ENCODE measurements around the gene SLFN12L.
A peak's percentile ranks its signal among the peaks of the same experiment; 100 is the strongest.
"Not testable (repeated sequence)": the region's sequence is repeated elsewhere in the genome, so short reads cannot be mapped to it uniquely, and the experiment has no call there.

Gene SLFN12L

DNA sequence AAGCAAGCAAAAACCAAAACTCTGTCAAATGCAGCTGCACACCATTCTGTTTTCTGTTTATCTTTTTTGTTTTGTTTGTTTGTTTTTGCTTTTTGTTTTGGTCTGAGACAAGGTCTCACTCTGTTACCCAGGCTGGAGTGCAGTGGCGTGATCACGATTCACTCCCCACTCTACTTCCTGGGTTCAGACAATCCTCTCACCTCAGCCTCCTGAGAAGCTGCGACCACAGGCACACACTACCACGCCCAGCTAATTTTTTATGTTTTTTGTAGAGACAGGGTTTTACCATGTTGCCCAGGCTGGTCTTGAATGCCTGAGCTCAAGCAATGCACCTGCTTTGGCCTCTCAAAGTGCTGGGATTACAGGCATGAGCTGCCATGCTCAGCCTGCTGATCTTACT, 69.7 kb downstream of the SLFN12L start:
- TF ChIP-seq, protein P1, sequence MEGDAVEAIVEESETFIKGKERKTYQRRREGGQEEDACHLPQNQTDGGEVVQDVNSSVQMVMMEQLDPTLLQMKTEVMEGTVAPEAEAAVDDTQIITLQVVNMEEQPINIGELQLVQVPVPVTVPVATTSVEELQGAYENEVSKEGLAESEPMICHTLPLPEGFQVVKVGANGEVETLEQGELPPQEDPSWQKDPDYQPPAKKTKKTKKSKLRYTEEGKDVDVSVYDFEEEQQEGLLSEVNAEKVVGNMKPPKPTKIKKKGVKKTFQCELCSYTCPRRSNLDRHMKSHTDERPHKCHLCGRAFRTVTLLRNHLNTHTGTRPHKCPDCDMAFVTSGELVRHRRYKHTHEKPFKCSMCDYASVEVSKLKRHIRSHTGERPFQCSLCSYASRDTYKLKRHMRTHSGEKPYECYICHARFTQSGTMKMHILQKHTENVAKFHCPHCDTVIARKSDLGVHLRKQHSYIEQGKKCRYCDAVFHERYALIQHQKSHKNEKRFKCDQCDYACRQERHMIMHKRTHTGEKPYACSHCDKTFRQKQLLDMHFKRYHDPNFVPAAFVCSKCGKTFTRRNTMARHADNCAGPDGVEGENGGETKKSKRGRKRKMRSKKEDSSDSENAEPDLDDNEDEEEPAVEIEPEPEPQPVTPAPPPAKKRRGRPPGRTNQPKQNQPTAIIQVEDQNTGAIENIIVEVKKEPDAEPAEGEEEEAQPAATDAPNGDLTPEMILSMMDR (conservative IDR thresholded peaks at IDR 0.05) = no peak
- no peak overlapping the region for H3K27ac ChIP-seq

- TF ChIP-seq, protein P1 (conservative IDR thresholded peaks at IDR 0.05) = no peak
- H3K27ac ChIP-seq = no peak overlapping the region
Observed at GRCh38 chr17:35460354-35460851, 77.1 kb downstream of the SLFN12L start.

DNA sequence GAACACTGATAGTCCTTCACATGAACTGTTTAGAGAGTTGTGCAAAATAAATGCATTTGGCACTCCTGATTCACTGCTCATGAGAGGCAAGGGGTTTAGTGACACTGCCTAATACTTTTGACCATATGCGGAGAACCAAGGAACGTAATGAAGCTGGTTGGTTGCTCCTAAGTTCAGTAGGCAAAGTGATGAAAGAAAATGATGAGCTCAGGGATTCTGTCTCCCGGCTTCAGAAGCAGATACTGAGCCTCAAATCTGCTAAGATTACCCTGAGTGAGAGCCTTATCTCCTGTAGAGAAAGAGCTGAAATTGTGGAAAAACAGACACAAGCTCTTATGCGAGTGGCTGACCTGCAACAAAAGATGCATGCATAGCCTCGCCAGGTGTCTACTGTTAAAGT, 83.4 kb downstream of the SLFN12L start:
- H3K27ac ChIP-seq = not testable (repeated sequence)

DNA sequence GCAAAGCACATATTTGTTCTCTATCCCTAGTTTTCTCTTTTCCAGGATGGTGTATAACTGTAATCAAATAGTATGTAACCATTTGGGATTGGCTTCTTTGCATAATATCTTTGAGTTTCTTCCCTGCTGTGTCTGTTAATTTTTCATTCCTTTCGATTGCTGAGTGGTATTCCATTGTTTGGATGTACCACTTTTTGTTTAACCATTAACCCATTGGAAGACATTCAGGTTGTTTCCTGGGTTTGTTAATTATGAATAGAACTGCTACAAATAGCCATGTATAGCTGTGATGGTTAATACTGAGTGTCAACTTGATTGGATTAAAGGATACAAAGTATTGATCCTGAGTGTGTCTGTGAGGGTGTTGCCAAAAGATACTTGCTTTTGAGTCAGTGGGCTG, 84.3 kb downstream of the SLFN12L start:
- no peak overlapping the region for H3K27ac ChIP-seq
- TF ChIP-seq, protein P1 (conservative IDR thresholded peaks at IDR 0.05) = no peak

DNA sequence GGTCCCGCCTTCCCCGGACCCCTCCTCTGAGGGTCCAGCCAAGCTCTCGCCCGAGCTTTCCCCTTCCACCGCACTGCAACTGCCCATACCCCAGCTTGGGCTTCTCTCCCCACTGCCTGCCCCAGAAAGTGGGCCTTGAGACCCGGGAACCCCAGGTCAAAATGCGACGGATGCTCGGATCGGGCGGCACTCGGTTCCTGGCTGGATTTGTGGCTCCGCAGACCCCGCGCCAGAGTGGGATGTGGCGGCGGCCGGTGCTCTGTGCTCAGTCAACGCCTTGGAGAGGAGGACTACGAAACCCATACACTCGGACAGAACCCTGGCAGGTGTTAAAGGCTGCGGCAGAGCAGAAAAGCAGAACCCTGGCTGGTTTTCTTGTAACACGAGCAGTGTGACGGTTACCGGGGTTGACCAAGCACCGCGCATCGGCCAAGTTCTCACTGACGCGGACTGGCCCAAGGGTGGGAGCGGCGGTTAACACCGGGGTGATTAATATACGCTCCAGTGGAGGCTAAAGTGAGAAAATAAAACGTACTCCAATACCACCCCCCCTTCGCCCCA, 88.0 kb downstream of the SLFN12L start:
- TF ChIP-seq, protein P1 (conservative IDR thresholded peaks at IDR 0.05) = no peak
- H3K27ac ChIP-seq = no peak overlapping the region

DNA sequence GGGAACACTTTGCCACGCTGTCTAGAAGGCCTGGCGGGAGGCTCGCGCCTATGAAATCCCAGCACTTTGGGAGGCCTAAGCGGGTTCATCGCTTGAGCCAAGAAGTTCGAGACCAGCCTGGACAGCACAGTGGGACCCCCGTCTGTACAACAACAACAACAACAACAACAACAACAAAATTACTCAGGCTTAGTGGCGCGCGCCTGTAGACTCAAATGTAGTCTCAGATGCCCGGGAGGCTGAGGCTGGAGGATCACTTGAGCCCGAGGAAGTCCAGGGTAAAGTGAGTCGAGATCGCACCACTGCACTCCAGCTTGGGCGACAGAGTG, 88.6 kb downstream of the SLFN12L start:
- TF ChIP-seq, protein P1 (conservative IDR thresholded peaks at IDR 0.05) = no peak
- peak overlapping the region; percentile 54 for H3K27ac ChIP-seq

- peak within 1 kb of the TSS; percentile 54 for H3K27ac ChIP-seq
Observed at GRCh38 chr17:35448214-35448898, 89.1 kb downstream of the SLFN12L start, which contains the start of gene SLFN13. SLFN13 (minus strand) TSS chr17:35448766; CDS start chr17:35445680, 3,086 bp downstream.

More at GRCh38 chr17:35448214-35448898, 89.1 kb downstream of the SLFN12L start, which contains the start of gene SLFN13:
- TF ChIP-seq, protein P1 (conservative IDR thresholded peaks at IDR 0.05) = no peak; the same call in 1 of the 2 replicates

Measured in VCaP (cell line).